ENCODE measurements around the gene TMEM52B. TPM values are rescaled to one million over a fixed set of nuclear protein-coding genes. Genes with fewer than 3 reads are reported as not detected.
A peak's percentile ranks its signal among the peaks of the same experiment; 100 is the strongest.

TMEM52B gene
- total RNA-seq, 3 donors from 2014 or later, result 0.33 to 0.44 TPM; not detected in 1

DNA sequence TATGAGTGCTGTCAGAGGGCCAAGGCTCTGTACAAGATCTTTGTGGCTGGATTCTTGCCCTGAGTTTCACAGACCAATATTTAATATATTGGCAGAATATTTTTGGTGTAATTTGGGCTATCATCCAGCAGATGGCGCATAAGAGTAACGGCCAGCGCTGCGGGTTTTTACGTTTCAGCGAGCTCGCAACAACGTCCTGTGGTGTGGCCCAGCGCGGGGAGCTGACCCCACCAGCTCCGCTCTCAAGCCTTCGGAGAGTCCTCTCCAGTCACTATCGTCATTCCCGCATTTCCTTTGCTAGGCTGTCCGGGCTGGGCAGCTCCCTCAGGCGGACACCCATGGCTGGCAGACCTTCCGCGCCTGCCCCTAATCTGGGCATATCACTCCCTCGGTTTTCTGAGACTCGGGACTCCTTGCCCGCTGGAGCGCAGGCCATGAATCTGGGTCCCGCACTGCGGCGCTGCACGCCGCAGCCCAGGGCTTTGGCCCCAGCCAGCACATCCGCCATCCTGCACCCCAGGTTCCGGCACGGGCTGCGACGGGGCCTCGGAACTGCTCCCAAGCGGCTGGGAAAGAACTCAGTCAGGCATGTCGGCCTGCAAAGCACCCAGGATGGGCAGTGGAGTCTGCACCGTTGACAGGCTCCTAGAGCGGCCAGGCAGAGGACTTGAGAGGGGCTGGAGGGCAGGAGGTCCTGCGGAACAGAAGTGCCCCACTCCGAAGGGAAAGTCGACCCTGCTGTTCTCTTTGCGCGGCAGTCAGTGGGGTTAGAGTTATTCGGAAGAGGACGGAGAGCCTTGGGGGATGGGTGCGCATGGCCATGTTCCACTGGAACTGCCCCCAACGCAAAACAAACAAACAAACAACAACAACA, 25.3 kb upstream of the TMEM52B start:
- Histone ChIP-seq H3K36me3 (no peaks in the 10 kb centered on the region), H3K9me3 (no peaks in the 10 kb centered on the region), H3K27me3 (no peaks in the 10 kb centered on the region), H3K4me3 (peak overlapping the region; percentile 47 to 67 (median 52)), H3K4me1 (no peaks in the 10 kb centered on the region), H3K27ac (peak overlapping the region; percentile 15 to 48)
- TF ChIP-seq, protein P1, sequence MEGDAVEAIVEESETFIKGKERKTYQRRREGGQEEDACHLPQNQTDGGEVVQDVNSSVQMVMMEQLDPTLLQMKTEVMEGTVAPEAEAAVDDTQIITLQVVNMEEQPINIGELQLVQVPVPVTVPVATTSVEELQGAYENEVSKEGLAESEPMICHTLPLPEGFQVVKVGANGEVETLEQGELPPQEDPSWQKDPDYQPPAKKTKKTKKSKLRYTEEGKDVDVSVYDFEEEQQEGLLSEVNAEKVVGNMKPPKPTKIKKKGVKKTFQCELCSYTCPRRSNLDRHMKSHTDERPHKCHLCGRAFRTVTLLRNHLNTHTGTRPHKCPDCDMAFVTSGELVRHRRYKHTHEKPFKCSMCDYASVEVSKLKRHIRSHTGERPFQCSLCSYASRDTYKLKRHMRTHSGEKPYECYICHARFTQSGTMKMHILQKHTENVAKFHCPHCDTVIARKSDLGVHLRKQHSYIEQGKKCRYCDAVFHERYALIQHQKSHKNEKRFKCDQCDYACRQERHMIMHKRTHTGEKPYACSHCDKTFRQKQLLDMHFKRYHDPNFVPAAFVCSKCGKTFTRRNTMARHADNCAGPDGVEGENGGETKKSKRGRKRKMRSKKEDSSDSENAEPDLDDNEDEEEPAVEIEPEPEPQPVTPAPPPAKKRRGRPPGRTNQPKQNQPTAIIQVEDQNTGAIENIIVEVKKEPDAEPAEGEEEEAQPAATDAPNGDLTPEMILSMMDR (IDR thresholded peaks at IDR 0.05), result peak; percentile 59 to 81 (median 77)
- peak in 1 of 3 donors; percentile 26 for TF ChIP-seq POLR2AphosphoS5 (IDR thresholded peaks at IDR 0.05)
- no peak for TF ChIP-seq POLR2A (IDR thresholded peaks at IDR 0.05)
- peak; percentile 47 to 64 for DNase-seq (ENCODE audit: low spot score in 2 of 2)
- intact Hi-C loops (cut with DNase I; ENCODE audit: low total_unique reads), result no loop called here

DNA sequence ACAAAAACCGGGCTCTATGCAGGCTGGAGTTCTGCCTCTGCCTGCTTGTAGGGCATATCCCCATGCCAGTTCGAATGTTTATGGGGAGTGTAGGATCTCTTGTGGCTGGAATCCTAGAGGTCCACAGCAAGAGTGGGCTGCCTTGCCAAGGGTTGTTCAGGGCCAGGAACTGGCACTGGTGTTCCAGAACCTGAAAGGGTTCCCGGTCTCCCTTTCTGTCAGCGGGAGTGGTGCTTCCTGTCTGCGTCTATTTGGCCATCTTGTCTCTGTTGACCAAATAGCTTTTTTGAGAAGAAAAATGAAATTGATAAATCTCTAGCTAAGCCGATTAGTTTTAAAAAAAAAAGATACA, 24.7 kb upstream of the TMEM52B start:
- intact Hi-C loops (cut with DNase I; ENCODE audit: low total_unique reads), result no loop called here
- TF ChIP-seq, protein P1 (IDR thresholded peaks at IDR 0.05), result no peak
- TF ChIP-seq POLR2AphosphoS5 (IDR thresholded peaks at IDR 0.05) (no peak), POLR2A (IDR thresholded peaks at IDR 0.05) (no peak)
- H3K9me3 ChIP-seq, result no peaks in the 10 kb centered on the region

DNA sequence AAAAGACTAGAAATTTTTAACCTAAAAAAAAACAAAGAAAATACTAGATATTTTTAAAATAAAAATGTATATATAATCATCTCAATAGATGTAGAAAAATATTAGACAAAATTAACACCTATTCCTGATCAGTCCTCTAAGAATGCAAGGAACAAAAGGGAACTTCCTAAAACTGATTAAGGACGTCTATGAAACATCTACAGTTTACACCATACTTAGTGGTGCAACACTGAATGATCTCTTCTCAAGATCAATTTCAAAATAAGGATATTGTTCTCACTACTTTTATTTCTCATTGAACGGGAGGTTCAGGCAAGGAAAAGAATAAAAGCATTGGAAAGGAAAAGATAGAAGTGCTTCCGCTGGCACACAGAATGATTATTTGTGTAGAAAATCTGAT, 22.9 kb upstream of the TMEM52B start:
- TF ChIP-seq POLR2A (IDR thresholded peaks at IDR 0.05), result no peak
- no peak for TF ChIP-seq POLR2AphosphoS5 (IDR thresholded peaks at IDR 0.05)
- TF ChIP-seq, protein P1 (IDR thresholded peaks at IDR 0.05), result no peak
- Histone ChIP-seq H3K27me3 (no peaks in the 10 kb centered on the region), H3K36me3 (no peaks in the 10 kb centered on the region), H3K27ac (no peak overlapping the region), H3K4me1 (no peaks in the 10 kb centered on the region), H3K9me3 (no peaks in the 10 kb centered on the region), H3K4me3 (no peak overlapping the region)
- no peak for DNase-seq (ENCODE audit: low spot score in 2 of 2)
- intact Hi-C loops (cut with DNase I; ENCODE audit: low total_unique reads), result no loop called here

More for the DNA sequence above, 24.7 kb upstream of the TMEM52B start:
- H3K4me3 ChIP-seq, result peak overlapping the region; percentile 47 to 67 (median 52)
- no peaks in the 10 kb centered on the region for H3K4me1 ChIP-seq
- H3K27me3 ChIP-seq, result no peaks in the 10 kb centered on the region
- no peak overlapping the region for H3K27ac ChIP-seq
- no peak for DNase-seq (ENCODE audit: low spot score in 2 of 2)
- no peaks in the 10 kb centered on the region for H3K36me3 ChIP-seq

DNA sequence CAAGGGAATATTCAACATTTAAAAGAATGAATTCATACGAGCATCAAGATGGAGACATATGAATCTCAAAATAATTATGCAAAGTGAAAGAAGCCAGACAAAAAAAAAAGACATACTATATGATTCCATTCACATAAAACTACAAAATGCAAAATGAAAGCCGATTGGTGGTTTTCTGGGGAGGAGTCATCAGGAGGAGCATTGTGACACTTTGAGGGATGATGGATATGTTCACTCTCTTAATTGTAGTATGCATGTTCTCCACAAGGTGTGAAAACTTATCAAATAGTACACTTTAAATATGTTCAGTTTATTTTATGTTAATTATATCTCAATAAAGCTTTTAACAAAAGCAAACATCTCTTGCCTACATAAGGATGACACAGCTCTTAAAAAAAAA, 20.4 kb upstream of the TMEM52B start:
- no peak overlapping the region for H3K4me3 ChIP-seq
- no peaks in the 10 kb centered on the region for H3K4me1 ChIP-seq
- H3K36me3 ChIP-seq, result no peaks in the 10 kb centered on the region
- no peaks in the 10 kb centered on the region for H3K9me3 ChIP-seq
- no peaks in the 10 kb centered on the region for H3K27me3 ChIP-seq
- DNase-seq (ENCODE audit: low spot score in 2 of 2), result no peak
- no peak overlapping the region for H3K27ac ChIP-seq
- intact Hi-C loops (cut with DNase I; ENCODE audit: low total_unique reads), result no loop called here
- TF ChIP-seq POLR2A (IDR thresholded peaks at IDR 0.05) (no peak), POLR2AphosphoS5 (IDR thresholded peaks at IDR 0.05) (no peak)
- TF ChIP-seq, protein P1 (IDR thresholded peaks at IDR 0.05), result no peak

DNA sequence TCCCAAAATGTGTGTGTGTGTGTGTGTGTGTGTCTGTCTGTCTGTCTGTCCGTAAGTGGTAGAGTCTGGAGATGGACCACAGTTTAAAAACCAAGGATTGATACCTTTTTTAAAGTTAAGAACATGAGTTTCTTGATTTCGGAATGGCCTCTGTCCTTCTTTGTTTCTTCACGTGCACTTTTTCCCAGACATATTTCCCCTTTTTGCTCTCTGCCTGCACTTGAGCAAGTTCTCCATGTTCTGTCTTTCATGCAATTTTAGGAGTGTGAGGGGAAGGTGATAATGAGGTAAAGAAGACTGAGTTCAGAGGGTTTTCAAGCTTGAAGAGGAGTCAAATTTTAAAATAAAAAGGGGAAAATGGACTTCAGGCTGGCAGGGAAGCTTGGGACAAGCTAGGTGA, 19.6 kb upstream of the TMEM52B start:
- Histone ChIP-seq H3K27ac (no peak overlapping the region), H3K27me3 (no peaks in the 10 kb centered on the region), H3K9me3 (no peaks in the 10 kb centered on the region), H3K4me3 (no peak overlapping the region), H3K36me3 (no peaks in the 10 kb centered on the region), H3K4me1 (no peaks in the 10 kb centered on the region)
- TF ChIP-seq POLR2A (IDR thresholded peaks at IDR 0.05), result no peak
- intact Hi-C loops (cut with DNase I; ENCODE audit: low total_unique reads), result no loop called here
- no peak for DNase-seq (ENCODE audit: low spot score in 2 of 2)

Measured in breast epithelium (tissue), 4 donors.